H1 (cell line): ENCODE data around the gene EFR3B.
"Not testable (repeated sequence)": the region's sequence is repeated elsewhere in the genome, so short reads cannot be mapped to it uniquely, and the experiment has no call there.

Experiments
- BACH1 ChIP-seq: IDR thresholded peaks from 2 replicates; pipeline ENCODE4 v1.6.1; 2012; ENCODE audit warnings: low read length, improper control_type of control experiment
- CBX5 ChIP-seq: fragments of 300-800, 300-1000 bp; sonication (generic); IDR thresholded peaks from 2 replicates; pipeline ENCODE4 v1.7.1; 2016; ENCODE audit warnings: antibody characterized with exemption, low read length, low read depth
- CEBPB ChIP-seq: IDR thresholded peaks from 2 replicates; pipeline ENCODE4 v1.6.1; 2012; ENCODE audit warnings: low read depth, low read length
- JUN ChIP-seq: IDR thresholded peaks from 2 replicates; pipeline ENCODE4 v1.6.1; 2011; ENCODE audit warnings: low read depth, mild to moderate bottlenecking, improper control_type of control experiment, low read length
- JUND ChIP-seq: IDR thresholded peaks from 2 replicates; pipeline ENCODE4 v1.6.1; 2011; ENCODE audit warnings: mild to moderate bottlenecking, improper control_type of control experiment, low read length
- KDM1A ChIP-seq: fragments of 200-600, 300-600 bp; sonication (generic); IDR thresholded peaks from 2 replicates; pipeline ENCODE4 v1.7.1; 2016; ENCODE audit warnings: mild to moderate bottlenecking, low read length, borderline replicate concordance
- PHF8 ChIP-seq: fragments of 200-600 bp; sonication (generic); conservative IDR thresholded peaks from 2 replicates; pipeline ENCODE4 v1.7.1; 2012; ENCODE audit warnings: low read depth, mild to moderate bottlenecking, inconsistent platforms, low read length, moderate library complexity
- POLR2A ChIP-seq, 2 experiments: IDR thresholded peaks; 1 replicate in 1 of 2; 2 replicates in 1 of 2; pipeline ENCODE4 v1.6.1; 2011; ENCODE audit warnings: low read depth in 2 of 2, low read length in 2 of 2, mild to moderate bottlenecking in 2 of 2; ENCODE audit errors: control extremely low read depth in 1 of 2
- SIN3A ChIP-seq, 2 experiments: IDR thresholded peaks in 1 of 2; conservative IDR thresholded peaks in 1 of 2; 2 replicates each; pipeline ENCODE4 v1.6.1; 2011 to 2012; ENCODE audit warnings: low read length in 2 of 2, improper control_type of control experiment in 1 of 2, low read depth in 1 of 2, mild to moderate bottlenecking in 1 of 2
- SP1 ChIP-seq: IDR thresholded peaks from 2 replicates; pipeline ENCODE4 v1.6.1; 2011; ENCODE audit warnings: low read depth, low read length
- SP4 ChIP-seq: IDR thresholded peaks from 2 replicates; pipeline ENCODE4 v1.6.1; 2012; ENCODE audit warnings: low read length, inconsistent platforms
- TF ChIP-seq, protein P1 (sequence below), 3 experiments: IDR thresholded peaks; 1 replicate in 2 of 3; 2 replicates in 1 of 3; pipeline versions ENCODE4 v1.5.1 to v1.6.1; 2011; ENCODE audit warnings: low read length in 3 of 3, mild to moderate bottlenecking in 3 of 3, inconsistent platforms in 2 of 3, low read depth in 1 of 3, moderate library complexity in 1 of 3; ENCODE audit not compliant: insufficient read depth in 1 of 3; ENCODE audit errors: control extremely low read depth in 1 of 3
- TF ChIP-seq, protein P2 (sequence below): IDR thresholded peaks from 2 replicates; pipeline ENCODE4 v1.6.1; 2012; ENCODE audit warnings: low read length, inconsistent platforms

DNA sequence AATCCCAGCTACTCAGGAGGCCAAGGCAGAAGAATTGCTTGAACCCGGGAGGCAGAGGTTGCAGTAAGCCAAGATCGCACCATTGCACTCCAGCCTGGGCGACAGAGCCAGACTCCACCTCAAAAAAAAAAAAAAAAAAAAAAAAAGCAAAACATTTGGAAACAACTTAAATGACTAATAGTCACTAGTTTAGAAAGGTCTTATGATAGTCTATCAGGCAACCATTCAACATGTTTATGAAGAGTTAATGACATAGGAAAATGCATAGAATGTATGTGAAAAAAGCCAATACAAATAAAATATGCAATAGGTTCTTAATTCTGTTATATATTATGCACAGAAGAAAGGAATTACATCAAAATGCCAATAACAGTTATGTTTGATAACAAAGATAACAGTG is 85.2 kb downstream of the EFR3B start:
- TF ChIP-seq PHF8; CBX5; POLR2A (IDR thresholded peaks at IDR 0.05; ENCODE audit: control extremely low read depth in 1 of 2, low read depth in 2 of 2, low read length in 2 of 2); CEBPB; JUND; SP1; JUN; SP4; BACH1; SIN3A (conservative IDR thresholded peaks at IDR 0.05 in 1 of 2, IDR thresholded peaks at IDR 0.05 in 1 of 2; ENCODE audit: low read depth in 1 of 2, low read length in 2 of 2); KDM1A: not testable (repeated sequence)
- TF ChIP-seq, protein P1, sequence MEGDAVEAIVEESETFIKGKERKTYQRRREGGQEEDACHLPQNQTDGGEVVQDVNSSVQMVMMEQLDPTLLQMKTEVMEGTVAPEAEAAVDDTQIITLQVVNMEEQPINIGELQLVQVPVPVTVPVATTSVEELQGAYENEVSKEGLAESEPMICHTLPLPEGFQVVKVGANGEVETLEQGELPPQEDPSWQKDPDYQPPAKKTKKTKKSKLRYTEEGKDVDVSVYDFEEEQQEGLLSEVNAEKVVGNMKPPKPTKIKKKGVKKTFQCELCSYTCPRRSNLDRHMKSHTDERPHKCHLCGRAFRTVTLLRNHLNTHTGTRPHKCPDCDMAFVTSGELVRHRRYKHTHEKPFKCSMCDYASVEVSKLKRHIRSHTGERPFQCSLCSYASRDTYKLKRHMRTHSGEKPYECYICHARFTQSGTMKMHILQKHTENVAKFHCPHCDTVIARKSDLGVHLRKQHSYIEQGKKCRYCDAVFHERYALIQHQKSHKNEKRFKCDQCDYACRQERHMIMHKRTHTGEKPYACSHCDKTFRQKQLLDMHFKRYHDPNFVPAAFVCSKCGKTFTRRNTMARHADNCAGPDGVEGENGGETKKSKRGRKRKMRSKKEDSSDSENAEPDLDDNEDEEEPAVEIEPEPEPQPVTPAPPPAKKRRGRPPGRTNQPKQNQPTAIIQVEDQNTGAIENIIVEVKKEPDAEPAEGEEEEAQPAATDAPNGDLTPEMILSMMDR (IDR thresholded peaks at IDR 0.05; ENCODE audit: control extremely low read depth in 1 of 3, insufficient read depth in 1 of 3, low read depth in 1 of 3, low read length in 3 of 3): not testable (repeated sequence)
- TF ChIP-seq, protein P2, sequence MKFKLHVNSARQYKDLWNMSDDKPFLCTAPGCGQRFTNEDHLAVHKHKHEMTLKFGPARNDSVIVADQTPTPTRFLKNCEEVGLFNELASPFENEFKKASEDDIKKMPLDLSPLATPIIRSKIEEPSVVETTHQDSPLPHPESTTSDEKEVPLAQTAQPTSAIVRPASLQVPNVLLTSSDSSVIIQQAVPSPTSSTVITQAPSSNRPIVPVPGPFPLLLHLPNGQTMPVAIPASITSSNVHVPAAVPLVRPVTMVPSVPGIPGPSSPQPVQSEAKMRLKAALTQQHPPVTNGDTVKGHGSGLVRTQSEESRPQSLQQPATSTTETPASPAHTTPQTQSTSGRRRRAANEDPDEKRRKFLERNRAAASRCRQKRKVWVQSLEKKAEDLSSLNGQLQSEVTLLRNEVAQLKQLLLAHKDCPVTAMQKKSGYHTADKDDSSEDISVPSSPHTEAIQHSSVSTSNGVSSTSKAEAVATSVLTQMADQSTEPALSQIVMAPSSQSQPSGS: not testable (repeated sequence)
